GM12891 (cell line): ENCODE data around the gene AP1AR.

Experiments
- POLR2A ChIP-seq: IDR thresholded peaks from 2 replicates; pipeline ENCODE4 v1.6.1; 2011; ENCODE audit warnings: low read depth, low read length, control low read depth
- POLR2AphosphoS5 ChIP-seq: IDR thresholded peaks from 2 replicates; pipeline ENCODE4 v1.6.1; 2011; ENCODE audit warnings: low read depth, low read length, control low read depth
- SPI1 ChIP-seq: IDR thresholded peaks from 2 replicates; pipeline ENCODE4 v1.6.1; 2011; ENCODE audit warnings: low read depth, low read length, control low read depth
- TAF1 ChIP-seq: IDR thresholded peaks from 2 replicates; pipeline ENCODE4 v1.6.1; 2011; ENCODE audit warnings: low read depth, low read length, control low read depth

DNA sequence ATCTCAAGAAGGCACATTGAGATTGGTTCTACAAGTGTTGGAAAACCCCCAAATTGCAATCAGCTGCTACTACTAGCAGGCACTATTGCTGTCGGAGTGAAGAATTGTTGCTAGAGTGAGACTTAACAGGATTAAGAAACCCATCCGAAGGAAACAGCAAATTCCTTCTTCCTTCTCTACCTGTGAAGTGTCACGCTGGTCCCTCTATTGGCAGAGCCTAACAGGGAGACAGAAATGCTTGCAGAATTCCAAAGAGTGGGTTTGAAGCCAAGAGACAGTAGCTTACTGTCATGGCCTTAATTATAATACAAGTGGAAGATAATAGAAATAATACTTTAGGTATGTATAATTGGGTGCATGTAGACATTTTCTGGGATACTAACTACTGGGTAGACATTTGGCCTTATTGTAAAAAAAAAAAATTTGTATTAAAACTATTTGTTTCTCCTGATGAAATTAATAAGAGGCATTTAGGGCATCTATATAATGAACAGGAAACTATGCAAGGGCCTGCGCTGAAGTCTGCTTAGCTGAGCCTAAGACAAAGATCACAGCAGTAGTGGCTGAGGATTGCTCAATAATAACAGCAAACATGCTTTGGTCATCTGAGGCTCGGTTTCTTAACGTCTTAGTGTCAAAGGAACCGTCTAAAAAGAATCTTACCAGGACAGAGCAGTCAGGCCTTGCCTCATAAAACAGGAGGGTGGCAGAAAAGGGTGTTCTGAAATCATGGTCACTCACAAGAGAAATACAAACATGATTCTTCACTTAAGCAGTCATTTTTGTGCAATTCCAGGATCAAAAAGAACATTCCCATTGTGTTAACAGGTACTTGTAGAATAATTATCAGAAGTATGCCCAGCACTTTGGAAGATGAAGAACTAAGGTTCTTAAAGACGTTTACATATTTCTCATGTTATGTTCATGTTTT lies 45.6 kb upstream of the AP1AR start:
- TF ChIP-seq TAF1 = no peak
- no peak for TF ChIP-seq POLR2AphosphoS5
- TF ChIP-seq POLR2A = no peak
- no peak for TF ChIP-seq SPI1
